Measurements from ENCODE around the gene OTOP1. TPM values are rescaled to one million over a fixed set of nuclear protein-coding genes. Genes with fewer than 3 reads are reported as not detected.
"Not testable (repeated sequence)": the region's sequence is repeated elsewhere in the genome, so short reads cannot be mapped to it uniquely, and the experiment has no call there.

Gene OTOP1
- polyA plus RNA-seq, 3 donors: not detected

DNA sequence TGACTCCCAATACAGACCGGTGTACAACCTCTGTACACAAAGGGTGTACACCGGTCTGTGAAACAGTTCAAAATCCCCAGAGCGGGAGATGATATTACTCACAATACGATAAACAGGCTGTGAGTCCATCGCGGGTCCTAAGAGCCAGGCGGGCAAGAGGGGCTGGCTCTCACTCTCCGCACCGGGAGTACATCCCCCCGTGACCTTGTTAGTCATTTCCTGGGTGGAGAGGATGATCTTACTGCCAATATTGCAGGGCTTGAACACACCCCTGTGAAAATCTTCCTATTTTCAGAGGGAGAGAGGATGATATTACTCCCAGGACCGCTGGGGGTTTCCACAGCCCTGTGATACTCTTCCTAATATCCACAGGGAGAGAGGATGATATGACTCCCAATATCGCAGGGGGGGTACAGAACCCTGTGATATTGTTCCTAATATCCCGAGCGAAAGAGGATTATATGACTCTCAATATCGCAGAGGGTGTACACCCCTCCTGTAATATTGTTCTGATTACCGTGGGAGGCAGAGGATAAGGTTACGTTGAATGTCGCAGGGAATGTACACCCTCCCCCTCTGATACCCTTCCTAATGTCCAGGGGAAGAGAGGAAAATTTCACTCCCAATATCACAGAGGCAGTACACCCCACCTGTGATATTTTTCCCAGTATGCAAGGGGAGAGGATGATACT lies 60.9 kb downstream of the OTOP1 start:
- H3K4me3 ChIP-seq (replicated peaks in 1 of 3; ENCODE audit: low read depth in 2 of 3, low read length in 3 of 3); intact Hi-C loops (cut with micrococcal nuclease); H3K4me1 Mint-ChIP-seq; H3K4me3 Mint-ChIP-seq; H3K9ac ChIP-seq (ENCODE audit: insufficient read depth, low read length, poor library complexity, severe bottlenecking); H3K36me3 ChIP-seq (replicated peaks in 1 of 2; ENCODE audit: control insufficient read depth in 1 of 2, insufficient read depth in 2 of 2, low read length in 2 of 2); H3K4me2 ChIP-seq (replicated peaks; ENCODE audit: extremely low read depth, low read length, poor library complexity, severe bottlenecking); H3K27ac ChIP-seq (ENCODE audit: low read depth in 1 of 2, low read length in 2 of 2); H3K27me3 ChIP-seq (ENCODE audit: control insufficient read depth in 2 of 2, insufficient read depth in 2 of 2, low read length in 2 of 2); H3K4me1 ChIP-seq (ENCODE audit: control insufficient read depth in 1 of 2, insufficient read depth in 2 of 2, low read length in 2 of 2); H2AFZ ChIP-seq (ENCODE audit: insufficient read depth, low read depth, low read length, poor library complexity, severe bottlenecking); H3K79me2 ChIP-seq (ENCODE audit: insufficient read depth, low read length); DNase-seq; H3K9me3 ChIP-seq (replicated peaks in 1 of 2; ENCODE audit: control insufficient read depth in 1 of 2, insufficient read depth in 1 of 2, low read length in 2 of 2); H3K27ac Mint-ChIP-seq; H3K9me3 Mint-ChIP-seq; H4K20me1 ChIP-seq (ENCODE audit: insufficient read depth, low read length); H3K36me3 Mint-ChIP-seq: not testable (repeated sequence)
- 90% methylated on average over 2 of the region's 18 CpGs for WGBS (ENCODE audit: insufficient coverage)
- H3K27me3 Mint-ChIP-seq (ENCODE audit: low read depth in 3 of 3): peaks cover 7 to 13% (median 9%) of the 10 kb centered on the region in 3 donors

DNA sequence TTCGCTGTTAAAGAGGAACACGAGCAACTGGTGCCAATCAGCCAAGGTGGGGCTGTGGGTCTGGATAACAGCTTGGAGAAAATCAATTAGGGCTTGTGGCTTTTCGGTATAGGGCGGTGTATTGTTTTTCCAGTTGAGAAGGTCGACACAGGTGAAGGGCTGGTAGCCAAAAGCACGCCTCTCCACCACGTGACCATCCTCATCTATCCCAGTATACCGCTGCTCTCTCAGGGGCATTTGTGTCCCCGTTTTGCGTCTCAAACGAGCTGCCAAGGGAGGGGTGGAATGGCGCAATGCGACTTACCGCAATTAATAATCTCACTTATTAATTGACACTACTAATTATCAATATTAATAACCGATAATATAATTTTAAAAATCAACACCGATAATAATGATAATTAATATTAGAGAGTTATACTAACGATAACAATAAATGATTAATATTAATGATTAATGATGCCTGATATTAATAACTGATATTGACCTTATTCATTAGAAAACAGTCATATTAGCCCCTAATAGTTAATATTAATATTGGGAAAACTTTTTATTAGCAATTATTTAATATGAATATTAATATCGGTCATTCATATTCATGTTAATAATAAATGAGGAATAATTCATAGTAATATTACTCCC lies 62.1 kb downstream of the OTOP1 start:
- DNase-seq; H3K36me3 ChIP-seq (replicated peaks in 1 of 2; ENCODE audit: control insufficient read depth in 1 of 2, insufficient read depth in 2 of 2, low read length in 2 of 2); H3K27ac ChIP-seq (ENCODE audit: low read depth in 1 of 2, low read length in 2 of 2); H3K4me2 ChIP-seq (replicated peaks; ENCODE audit: extremely low read depth, low read length, poor library complexity, severe bottlenecking); H3K27ac Mint-ChIP-seq; H3K4me3 ChIP-seq (replicated peaks in 1 of 3; ENCODE audit: low read depth in 2 of 3, low read length in 3 of 3); H3K9me3 ChIP-seq (replicated peaks in 1 of 2; ENCODE audit: control insufficient read depth in 1 of 2, insufficient read depth in 1 of 2, low read length in 2 of 2); H3K79me2 ChIP-seq (ENCODE audit: insufficient read depth, low read length); H3K4me3 Mint-ChIP-seq; H3K36me3 Mint-ChIP-seq; H3K27me3 ChIP-seq (ENCODE audit: control insufficient read depth in 2 of 2, insufficient read depth in 2 of 2, low read length in 2 of 2); H3K9me3 Mint-ChIP-seq; intact Hi-C loops (cut with micrococcal nuclease); H4K20me1 ChIP-seq (ENCODE audit: insufficient read depth, low read length); H3K4me1 ChIP-seq (ENCODE audit: control insufficient read depth in 1 of 2, insufficient read depth in 2 of 2, low read length in 2 of 2); H3K9ac ChIP-seq (ENCODE audit: insufficient read depth, low read length, poor library complexity, severe bottlenecking); H3K4me1 Mint-ChIP-seq; H2AFZ ChIP-seq (ENCODE audit: insufficient read depth, low read depth, low read length, poor library complexity, severe bottlenecking): not testable (repeated sequence)
- WGBS (ENCODE audit: insufficient coverage): 100% methylated on average over 1 of the region's 18 CpGs
- peaks cover 3 to 13% (median 9%) of the 10 kb centered on the region in 3 donors for H3K27me3 Mint-ChIP-seq (ENCODE audit: low read depth in 3 of 3)

DNA sequence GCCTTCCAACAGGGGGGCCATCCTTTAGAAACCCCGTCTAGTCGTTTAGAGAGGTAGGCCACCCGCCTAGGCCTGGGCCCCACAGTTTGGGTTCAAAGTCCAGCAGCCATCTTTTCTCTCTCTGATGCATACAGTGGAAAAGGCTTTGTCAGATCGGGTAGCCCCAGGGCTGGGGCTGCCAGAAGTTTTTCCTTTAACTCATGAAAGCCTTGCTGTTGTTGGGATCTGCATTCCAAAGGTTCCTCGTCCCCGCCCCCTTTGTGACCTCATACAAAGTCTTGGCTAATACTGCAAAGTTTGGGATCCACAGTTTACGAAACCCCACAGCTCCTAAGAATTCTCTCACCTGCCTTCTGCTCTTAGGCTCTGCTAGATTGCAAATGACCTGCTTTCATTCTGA lies 64.5 kb downstream of the OTOP1 start:
- 81% methylated on average over 6 of the region's 7 CpGs for WGBS (ENCODE audit: insufficient coverage)
- not testable (repeated sequence) for H3K9me3 Mint-ChIP-seq, H3K27ac Mint-ChIP-seq

DNA sequence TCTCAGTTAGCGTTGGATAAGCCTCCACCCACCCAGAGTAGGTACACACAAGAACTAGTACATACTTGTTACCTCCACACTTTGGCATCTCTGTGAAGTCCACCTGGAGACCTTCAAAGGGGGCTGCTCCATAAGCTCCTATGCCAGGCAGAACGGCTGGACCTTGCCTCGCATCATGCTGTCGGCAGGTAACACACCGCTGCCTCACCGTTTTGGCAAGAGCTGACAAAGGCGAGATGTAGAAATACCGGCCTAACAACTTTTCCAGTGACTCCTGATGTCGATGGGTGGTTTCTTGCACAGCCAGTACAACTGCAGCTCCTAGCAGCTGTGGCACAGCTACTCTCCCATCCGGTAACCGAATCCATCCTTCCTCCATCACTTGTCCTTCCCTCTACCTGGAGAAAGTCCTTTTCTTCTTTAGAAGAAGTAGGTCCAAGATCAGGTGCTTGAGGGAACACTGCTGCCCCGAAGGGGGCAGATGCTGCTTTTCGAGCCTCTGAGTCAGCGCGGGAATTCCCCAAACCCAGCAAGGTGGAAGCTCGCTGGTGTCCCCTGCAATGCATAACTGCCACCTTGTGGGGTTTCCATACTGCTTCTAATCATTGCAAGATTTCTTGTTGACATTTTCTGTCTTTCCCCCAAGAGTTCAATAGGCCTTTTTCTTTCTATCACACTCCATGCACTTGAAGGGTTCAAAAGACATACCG lies 65.6 kb downstream of the OTOP1 start:
- WGBS (ENCODE audit: insufficient coverage): 76% methylated on average over 14 of the region's 17 CpGs
- H3K27ac ChIP-seq (ENCODE audit: low read depth in 1 of 2, low read length in 2 of 2); H4K20me1 ChIP-seq (ENCODE audit: insufficient read depth, low read length); H3K36me3 ChIP-seq (replicated peaks in 1 of 2; ENCODE audit: control insufficient read depth in 1 of 2, insufficient read depth in 2 of 2, low read length in 2 of 2); DNase-seq; H3K27me3 ChIP-seq (ENCODE audit: control insufficient read depth in 2 of 2, insufficient read depth in 2 of 2, low read length in 2 of 2); H2AFZ ChIP-seq (ENCODE audit: insufficient read depth, low read depth, low read length, poor library complexity, severe bottlenecking); H3K36me3 Mint-ChIP-seq; H3K4me1 ChIP-seq (ENCODE audit: control insufficient read depth in 1 of 2, insufficient read depth in 2 of 2, low read length in 2 of 2); H3K79me2 ChIP-seq (ENCODE audit: insufficient read depth, low read length); H3K4me1 Mint-ChIP-seq; H3K4me3 ChIP-seq (replicated peaks in 1 of 3; ENCODE audit: low read depth in 2 of 3, low read length in 3 of 3); H3K9ac ChIP-seq (ENCODE audit: insufficient read depth, low read length, poor library complexity, severe bottlenecking); H3K9me3 Mint-ChIP-seq; H3K27me3 Mint-ChIP-seq (ENCODE audit: low read depth in 3 of 3); intact Hi-C loops (cut with micrococcal nuclease); H3K27ac Mint-ChIP-seq; H3K9me3 ChIP-seq (replicated peaks in 1 of 2; ENCODE audit: control insufficient read depth in 1 of 2, insufficient read depth in 1 of 2, low read length in 2 of 2); H3K4me2 ChIP-seq (replicated peaks; ENCODE audit: extremely low read depth, low read length, poor library complexity, severe bottlenecking); H3K4me3 Mint-ChIP-seq: not testable (repeated sequence)

More for the DNA sequence above, 64.5 kb downstream of the OTOP1 start:
- H3K36me3 Mint-ChIP-seq; H3K27me3 Mint-ChIP-seq (ENCODE audit: low read depth in 3 of 3); intact Hi-C loops (cut with micrococcal nuclease); DNase-seq; H3K4me1 Mint-ChIP-seq; H2AFZ ChIP-seq (ENCODE audit: insufficient read depth, low read depth, low read length, poor library complexity, severe bottlenecking); H4K20me1 ChIP-seq (ENCODE audit: insufficient read depth, low read length); H3K9me3 ChIP-seq (replicated peaks in 1 of 2; ENCODE audit: control insufficient read depth in 1 of 2, insufficient read depth in 1 of 2, low read length in 2 of 2); H3K79me2 ChIP-seq (ENCODE audit: insufficient read depth, low read length); H3K36me3 ChIP-seq (replicated peaks in 1 of 2; ENCODE audit: control insufficient read depth in 1 of 2, insufficient read depth in 2 of 2, low read length in 2 of 2); H3K9ac ChIP-seq (ENCODE audit: insufficient read depth, low read length, poor library complexity, severe bottlenecking); H3K4me3 Mint-ChIP-seq; H3K4me1 ChIP-seq (ENCODE audit: control insufficient read depth in 1 of 2, insufficient read depth in 2 of 2, low read length in 2 of 2); H3K4me2 ChIP-seq (replicated peaks; ENCODE audit: extremely low read depth, low read length, poor library complexity, severe bottlenecking); H3K27me3 ChIP-seq (ENCODE audit: control insufficient read depth in 2 of 2, insufficient read depth in 2 of 2, low read length in 2 of 2); H3K4me3 ChIP-seq (replicated peaks in 1 of 3; ENCODE audit: low read depth in 2 of 3, low read length in 3 of 3); H3K27ac ChIP-seq (ENCODE audit: low read depth in 1 of 2, low read length in 2 of 2): not testable (repeated sequence)

All from CD14-positive monocyte (primary cell).